Stimulated activated CD8-positive, alpha-beta memory T cell treated with anti-CD3 and anti-CD28 coated beads, Interleukin-7, amount 100 ng/mL, for 48 hours (primary cell): Measurements from ENCODE around the gene ZFYVE27.
"Not testable (repeated sequence)": the region's sequence is repeated elsewhere in the genome, so short reads cannot be mapped to it uniquely, and the experiment has no call there.

ENCODE experiments used
- DNase-seq, 2 donors: peaks; one replicate each; pipeline ENCODE4 v3.0.0-alpha.2; 2020; ENCODE audit warnings: low read depth in 1 of 2; ENCODE audit errors: extremely low read depth in 1 of 2

ZFYVE27 gene, protein sequence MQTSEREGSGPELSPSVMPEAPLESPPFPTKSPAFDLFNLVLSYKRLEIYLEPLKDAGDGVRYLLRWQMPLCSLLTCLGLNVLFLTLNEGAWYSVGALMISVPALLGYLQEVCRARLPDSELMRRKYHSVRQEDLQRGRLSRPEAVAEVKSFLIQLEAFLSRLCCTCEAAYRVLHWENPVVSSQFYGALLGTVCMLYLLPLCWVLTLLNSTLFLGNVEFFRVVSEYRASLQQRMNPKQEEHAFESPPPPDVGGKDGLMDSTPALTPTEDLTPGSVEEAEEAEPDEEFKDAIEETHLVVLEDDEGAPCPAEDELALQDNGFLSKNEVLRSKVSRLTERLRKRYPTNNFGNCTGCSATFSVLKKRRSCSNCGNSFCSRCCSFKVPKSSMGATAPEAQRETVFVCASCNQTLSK

DNA sequence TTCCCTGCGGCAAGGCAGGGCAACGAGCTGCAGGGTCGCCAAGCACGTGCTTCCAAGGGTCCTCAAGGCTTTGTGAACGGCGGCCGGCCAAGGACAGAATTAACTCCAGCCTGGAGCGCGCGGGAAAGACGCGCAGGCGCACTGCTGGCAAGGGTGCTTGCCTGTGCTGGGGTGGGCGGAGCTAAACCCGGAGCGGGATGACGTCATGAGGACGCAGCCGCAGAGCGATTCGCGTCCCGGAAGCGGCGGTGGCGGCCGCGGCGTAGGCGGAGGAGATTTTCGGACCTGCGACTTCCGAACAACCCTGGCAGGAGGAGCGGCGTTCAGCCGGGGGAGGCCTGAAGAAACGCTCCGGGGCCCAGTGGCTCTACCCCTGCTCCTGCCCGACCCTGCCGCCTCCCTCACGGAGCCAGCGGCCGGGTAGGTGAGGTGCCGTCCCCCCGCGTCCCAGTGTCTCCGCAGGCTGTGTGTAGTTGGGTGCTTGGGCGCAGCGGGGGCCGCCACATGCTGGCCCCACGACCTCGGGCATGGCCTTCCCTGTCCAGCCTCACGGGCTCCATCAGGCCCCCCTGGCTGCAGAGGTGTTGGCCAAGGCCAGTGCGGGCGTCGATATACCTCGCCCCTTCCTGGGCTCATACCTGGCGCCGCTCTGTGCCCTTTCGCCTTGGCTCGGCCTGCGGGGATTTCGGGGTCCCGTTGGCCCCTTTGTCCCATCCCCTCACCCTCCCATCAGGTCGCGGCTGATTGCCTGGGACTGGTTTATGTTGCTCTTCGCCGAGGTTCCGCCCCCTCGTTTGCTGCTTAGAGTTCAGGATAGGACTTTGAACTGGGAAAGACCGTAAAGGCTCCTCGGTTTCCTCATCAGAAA, at the start of gene ZFYVE27:
Gene ZFYVE27, plus strand, starts transcription at position 227 of the 868 bp plus-strand sequence. CDS start 1,350 bp downstream, outside the sequence.
- DNase-seq = peak; percentile 96 to 98

DNA sequence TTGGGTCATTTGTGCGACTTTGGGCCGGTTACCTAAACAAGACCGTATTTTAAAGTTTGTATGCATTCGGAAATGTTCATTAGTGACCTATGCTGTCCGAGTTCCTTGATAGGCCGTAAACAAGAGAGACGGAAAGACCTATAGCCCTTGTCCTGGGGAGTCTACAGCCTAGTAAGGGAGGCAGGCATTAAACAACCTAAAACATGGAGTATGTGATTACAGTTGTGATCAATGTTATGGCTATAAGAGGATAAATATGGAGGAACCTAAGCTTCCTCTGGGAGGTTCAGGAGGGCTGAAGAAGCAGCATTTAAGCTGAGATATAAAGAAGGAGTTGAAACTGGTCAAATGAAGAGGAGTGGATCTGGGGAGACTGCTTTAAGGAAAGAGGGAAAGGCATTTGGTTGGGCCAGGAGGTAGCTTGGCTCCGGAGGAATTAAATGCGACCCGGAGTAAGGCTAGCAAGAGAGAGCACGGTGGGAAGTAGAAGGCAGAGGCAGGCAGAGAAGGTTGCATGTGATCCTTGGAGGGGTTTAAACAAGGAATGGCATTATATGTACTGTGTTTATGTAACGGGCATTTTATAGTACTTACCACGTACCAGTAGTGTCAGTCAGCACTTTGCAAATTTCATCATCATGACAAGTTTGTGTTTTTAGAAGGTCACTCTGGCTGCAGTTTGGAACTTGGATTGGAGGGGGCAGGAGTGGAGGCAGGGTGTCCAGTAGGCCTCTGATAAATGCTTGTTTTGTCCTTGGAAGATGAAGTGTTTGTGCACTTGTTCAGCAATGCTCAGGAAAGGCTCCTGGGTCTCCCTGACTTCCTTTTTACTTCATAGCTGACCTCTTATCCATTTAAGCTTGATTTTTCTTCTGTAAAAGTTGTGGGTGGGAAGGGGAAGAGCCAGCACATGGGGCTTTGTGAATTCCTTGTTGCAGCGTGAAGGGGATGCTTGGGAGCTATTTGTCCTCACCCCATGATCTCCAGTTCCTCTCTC, 48.8 kb upstream of the ZFYVE27 start:
- DNase-seq = no peak

DNA sequence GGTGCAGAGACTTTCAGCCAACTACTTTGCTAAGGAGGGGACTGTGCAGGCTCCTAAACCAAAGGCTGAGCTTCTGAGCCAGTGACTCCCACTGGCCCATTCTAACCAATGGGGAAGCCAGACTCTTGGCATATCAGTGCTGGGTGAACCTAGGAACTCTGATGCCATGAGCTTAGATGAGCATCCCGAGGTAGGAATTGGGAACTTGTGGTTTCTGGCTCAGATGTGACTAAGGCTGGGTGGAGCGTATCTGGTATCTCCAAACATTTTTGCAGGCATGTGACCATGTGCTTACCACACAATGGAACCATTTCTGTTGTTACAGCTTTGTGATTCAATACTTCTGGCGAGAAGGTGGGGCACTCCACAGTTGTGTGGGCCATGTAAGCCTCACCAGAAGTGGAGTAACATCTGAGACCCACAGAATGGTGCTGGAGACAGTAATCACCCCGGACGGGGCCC, 47.3 kb upstream of the ZFYVE27 start:
- DNase-seq = no peak

DNA sequence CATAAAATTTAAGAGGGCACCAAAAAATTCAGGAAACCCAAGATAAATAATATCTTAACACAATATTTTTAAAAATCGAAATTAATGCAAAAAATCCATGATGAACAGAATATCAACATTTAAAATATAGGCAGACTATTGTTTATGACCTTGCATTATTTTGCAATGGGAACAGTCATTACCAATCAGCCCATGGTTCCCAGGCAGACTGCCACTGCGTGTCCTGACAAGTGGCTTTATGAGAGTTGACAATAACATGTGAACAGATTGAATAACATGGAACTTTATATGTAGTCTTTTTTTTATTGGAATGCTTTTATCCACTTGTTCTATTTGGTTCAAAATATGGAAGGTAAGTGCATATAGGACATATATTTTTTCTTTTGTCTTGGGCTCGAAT, 46.8 kb upstream of the ZFYVE27 start:
- no peak for DNase-seq

DNA sequence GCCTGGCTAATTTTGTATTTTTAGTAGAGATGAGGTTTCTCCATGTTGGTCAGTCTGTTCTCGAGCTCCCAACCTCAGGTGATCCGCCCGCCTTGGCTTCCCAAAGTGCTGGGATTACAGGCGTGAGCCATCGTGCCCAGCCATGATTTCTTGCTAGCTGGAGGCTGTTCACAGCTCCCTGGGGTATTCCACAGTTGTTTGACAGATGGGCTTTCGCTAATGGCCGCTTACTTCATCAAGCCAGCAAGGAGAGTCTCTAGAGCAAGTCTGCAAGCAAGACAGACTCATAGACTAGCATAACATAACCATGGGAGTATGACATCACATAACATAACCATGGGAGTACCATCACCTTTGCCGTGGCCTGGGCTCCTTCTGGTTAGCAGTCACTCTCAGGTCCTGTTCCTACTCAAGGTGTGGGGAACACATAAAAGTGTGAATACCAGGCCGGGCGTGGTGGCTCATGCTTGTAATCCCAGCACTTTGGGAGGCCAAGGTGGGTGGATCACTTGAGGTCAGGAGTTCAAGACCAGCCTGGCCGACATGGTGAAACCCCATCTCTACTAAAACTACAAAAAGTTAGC, 38.8 kb upstream of the ZFYVE27 start:
- DNase-seq = not testable (repeated sequence)

DNA sequence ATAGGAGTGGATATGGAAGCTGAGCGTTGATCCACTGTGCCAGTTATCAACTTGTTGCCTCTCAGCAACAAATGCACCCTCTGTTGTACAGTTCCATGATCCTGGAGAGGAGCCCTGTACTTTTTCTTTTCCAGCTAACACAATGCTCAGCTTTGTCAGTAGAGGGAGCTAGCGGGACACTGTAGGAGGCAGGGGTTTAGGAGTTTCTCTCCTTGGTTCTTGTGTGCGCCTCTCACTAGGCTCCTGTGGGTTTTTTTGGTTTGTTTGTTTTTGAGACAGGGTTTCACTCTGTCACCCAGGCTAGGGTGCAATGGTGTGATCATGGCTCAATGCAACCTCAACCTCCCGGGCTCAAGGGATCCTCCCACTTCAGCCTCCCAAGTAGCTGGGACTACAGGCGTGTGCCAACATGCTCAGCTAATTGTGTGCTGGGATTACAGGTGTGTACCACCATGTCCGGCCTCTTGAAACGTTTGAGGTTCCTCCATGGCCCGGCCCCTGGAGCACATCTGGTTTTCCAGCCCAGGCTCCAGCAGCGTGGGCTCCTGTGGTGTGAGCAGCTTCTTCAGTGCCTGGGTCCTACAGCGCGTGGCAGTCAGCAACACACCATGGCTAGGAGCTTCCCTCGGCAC, 35.4 kb upstream of the ZFYVE27 start:
- no peak for DNase-seq

DNA sequence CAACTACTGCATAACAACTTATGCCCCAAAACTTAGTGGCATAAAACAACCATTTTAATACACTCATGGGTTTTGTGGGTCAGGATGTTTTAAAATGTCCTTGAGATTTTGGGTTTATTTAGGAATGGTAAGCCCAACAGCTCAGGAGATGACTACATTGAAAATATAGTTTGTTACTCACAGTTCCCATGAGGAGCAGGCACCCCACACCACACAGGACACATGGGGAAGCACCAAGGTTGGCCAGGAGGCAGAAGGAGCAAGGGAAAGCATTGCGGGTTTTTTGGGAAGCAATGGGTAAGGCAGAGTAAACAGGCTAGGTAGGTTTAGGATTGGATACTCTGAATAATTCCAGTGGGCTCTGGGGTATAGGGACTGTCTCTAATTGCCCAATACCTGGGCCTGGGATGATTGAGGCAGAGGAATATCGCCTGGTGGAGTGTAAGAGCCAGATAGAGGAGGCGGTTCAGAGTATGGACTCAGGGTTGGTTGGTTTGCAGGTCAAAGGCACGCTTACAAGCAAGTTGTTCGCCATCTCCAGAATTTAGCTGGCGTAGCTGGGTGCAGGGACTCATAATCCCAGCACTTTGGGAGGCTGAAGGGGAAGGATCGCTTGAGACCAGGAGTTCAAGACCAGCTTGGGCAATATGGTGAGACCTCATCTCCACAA, 33.4 kb upstream of the ZFYVE27 start:
- no peak for DNase-seq

DNA sequence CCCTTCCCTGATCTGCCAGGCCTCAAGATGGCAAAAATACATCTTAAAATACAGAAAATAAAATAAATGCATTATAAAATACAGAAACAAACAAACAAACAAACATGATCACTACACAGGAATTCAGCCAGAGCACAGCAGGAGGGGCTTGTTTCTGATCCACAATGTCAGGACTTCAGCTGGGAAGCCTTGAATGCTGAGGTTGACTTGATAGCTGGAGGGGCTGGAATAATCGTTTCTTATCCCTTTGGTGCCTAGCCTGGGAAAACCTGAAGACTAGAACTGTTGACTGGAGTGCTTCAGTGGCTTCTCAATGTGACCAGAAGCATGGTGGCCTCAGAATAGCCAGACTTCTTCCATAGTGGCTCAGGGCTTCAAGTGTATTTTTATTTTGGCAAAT, 32.6 kb upstream of the ZFYVE27 start:
- DNase-seq = no peak

DNA sequence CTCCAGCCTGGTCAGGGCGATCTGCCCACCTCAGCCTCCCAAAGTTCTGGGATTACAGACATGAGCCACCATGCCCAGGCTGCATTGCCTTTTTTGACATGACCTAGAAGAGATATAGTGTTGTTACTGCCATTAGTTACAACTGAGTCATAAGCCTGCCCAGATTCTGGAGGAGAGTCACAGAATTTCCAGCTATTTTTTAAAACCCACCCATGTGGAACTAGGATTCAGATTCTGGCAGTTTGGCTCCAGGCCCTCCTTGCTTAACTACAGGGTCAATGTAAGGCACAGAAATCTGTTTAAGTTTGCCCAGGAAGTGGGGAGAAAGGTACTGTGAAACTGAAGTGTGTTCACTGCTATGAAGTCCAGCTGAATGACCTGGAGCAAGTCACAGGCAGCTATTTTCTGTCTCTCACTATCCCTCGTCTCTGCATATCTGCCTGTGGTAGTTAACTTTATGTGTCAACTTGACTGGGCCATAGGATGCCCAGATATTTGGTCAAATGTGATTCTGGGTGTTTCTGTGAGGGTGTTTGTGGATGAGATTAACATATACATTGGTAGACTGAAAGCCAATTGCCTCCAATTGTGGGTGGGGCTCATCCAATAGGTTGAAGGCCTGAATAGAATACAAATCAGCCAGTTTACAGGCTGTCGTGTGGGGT, 31.8 kb upstream of the ZFYVE27 start:
- DNase-seq = no peak

DNA sequence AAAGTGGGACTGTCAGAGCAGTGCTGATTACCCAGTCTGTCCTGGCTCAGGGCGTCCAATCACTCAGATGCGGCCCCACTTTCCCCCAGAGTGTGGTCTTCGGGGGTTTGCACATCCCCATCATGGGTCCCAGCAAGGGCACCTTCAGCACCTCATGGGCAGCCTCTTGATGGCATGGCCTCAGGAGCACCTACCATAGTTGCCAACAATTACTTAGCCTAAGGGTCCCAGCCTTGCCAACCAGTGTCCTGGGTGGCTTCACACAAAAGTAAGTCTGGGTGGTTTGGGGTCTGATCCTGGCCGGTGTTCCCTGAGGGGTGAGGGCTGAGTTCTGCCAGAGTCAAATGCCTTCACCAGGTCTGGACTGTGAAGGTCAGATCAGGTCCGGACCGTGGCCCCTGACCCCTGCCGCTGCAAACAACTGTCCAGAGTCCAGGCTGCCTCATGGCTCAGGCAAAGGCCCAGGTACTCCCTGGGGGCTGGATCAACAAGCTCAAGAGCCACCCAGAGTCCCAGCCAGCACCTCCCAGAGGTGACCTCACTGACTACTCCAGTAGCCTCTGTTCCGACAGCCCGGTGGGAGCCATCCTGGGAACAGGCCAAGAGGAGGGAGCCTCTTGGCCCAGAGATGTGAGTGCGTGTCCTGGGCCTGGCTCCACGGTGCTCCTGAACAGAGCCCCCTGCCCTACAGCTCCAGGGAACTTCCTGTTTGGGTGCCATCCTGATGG, 29.6 kb upstream of the ZFYVE27 start:
- no peak for DNase-seq

DNA sequence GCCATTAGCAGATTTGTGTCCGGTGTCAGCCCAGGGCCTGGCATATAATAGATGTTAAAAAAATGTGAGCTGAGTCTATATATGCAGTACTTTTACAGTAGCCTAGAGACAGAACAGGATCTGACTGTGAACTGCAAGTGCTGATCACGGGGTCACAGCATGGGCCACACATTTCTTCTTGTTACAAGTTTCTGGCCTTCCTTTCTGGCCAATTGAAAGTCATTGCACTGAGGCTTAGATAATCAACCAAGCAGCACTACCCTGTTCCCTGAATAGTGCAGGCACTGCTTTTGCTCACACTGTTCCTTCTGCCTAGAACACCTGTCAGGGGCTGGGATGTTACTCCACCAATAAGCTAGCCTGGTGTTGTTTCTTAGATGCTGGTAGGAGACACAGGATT, 28.8 kb upstream of the ZFYVE27 start:
- DNase-seq = no peak

DNA sequence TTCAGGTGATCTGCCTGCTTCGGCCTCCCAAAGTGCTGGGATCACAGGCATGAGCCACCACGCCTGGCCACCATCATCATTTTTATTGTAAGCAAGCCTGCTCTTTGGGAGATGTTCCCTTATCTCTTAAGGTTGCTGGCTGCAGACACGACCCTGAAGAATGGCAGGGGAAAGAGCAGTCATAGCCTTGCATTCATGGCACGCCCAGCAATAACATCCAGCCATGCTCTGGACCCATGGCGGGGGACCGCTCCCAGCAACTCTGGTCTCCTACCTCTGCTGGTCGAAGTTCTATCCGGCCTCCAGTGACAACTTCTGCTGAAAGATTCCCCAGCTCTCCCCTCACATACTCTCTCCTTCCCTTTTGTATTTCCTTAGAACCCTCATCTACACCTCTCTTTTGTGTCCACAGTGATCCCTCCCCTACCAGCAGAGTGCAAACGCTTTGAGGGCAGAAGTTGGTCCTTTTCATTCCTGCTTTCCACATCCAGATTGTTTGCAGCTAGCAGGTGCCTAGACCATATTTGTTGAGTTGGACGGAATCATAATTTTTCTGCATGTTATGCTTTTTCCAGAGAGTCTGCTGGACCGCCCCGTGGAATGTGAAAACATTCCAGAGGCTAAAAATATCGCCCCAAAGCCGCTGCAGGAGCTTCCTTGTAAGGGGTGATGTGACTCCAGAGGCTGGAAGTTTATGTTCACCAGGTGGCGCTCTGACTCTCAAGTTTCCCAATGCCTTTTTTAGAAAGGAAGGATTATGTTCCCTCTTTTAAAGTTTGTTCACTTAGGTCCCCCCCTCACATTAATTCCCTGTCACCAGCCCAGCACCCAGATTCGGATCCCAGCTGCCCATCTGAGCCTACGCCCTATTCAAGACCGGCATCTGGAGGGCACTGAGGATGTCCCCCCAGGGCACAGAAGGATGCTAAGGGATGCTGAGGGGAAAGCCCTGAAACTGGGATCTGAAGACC, 27.7 kb upstream of the ZFYVE27 start:
- no peak for DNase-seq

DNA sequence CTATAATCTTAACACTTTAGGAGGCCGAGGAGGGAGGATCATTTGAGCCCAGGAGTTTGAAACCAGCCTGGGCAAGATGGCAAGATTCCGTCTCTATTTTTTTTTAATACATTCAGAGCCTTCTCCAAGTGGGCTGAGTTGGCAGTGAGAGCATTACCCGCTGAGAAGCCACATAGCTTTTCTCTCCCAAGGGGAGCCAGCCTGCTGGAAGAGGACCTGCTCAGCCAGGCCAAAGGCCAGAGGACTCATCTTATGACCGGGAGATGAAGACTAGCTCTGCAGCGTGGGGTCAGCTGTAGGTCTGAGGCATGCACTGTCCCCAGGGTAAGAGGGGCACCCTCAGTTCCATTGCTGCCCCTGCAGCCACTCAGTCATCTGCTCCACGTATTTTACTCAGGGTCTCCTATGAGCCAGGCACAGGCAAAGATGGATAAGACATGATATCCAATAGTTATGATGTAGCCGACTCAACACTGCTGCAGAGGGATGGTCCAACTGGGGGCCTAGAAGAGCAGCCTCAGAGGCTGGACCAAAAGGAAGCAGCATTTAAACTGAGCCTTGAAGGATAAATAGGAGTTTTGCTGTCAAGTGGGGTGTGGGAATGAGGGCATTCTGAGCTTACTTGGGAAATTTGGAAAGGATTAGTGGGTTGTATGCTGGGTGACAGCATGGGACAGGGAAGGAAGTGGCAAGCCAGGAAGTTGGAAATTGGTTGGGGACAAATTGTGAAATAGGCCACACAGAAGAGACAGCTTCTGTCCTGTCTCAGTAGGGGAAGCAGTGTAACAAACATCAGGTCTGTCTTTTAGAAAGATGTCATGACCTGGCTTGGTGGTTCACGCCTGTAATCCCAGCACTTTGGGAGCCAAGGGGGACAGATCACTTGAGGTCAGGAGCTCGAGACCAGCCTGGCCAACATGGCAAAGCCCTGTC, 25.0 kb upstream of the ZFYVE27 start:
- DNase-seq = no peak

DNA sequence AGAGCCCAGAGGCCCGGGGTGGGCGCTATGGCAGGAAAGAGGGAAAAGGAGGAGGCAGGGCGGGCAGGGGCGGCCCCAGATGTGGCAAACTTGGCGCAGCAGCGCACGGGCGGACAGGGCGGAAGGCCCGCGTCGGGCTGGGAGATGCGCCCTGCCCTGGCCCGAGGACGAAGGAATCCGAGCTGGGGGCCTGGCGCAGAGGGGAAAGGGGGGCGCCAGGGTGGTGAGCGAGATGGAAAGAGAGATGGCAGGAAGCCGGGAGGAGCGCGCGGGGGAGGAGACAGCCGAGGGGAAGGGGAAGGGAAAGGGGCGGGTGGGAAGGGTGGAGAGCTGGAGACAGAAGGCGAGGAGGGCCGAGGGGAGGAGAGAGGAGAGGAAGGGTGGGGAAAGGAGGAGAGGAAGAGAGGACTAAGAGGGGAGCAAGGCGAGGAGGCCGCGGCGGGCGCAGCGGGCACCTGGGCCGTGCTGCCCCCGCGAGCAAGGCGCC, 23.5 kb upstream of the ZFYVE27 start, which contains the start of gene MARVELD1:
Gene MARVELD1, plus strand, starts transcription at position 392 of the 487 bp plus-strand sequence. CDS start 147 bp downstream, outside the sequence.
- no peak for DNase-seq

DNA sequence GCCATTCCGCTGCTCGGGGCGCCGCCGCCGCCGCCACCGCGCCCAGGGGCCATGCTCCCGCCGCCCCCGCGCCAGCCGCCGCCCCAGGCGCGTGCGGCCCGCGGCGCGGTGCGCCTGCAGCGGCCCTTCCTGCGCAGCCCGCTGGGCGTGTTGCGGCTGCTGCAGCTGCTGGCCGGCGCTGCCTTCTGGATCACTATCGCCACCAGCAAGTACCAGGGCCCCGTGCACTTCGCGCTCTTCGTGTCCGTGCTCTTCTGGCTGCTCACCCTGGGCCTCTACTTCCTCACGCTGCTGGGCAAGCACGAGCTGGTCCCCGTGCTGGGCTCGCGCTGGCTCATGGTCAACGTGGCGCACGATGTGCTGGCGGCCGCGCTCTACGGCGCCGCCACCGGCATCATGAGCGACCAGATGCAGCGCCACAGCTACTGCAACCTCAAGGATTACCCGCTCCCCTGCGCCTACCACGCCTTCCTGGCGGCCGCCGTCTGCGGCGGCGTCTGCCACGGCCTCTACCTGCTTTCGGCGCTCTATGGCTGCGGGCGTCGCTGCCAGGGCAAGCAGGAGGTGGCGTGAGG, 23.0 kb upstream of the ZFYVE27 start:
- DNase-seq = peak; percentile 19 to 25
